Adrenal gland (tissue), 5 donors: Measurements from ENCODE around the gene SLC9A9.

Experiments used
- CTCF ChIP-seq, 6 experiments: fragments of 450-650 bp in 4 of 6; fragments of 200-600 bp in 2 of 6; sonication (generic) in 1 of 6; IDR thresholded peaks; 1 replicate in 5 of 6; 2 replicates in 1 of 6; pipeline versions ENCODE4 v1.5.1 to v1.8.0; 2016 to 2021; ENCODE audit warnings: antibody characterized with exemption in 6 of 6, mild to moderate bottlenecking in 2 of 6, moderate library complexity in 1 of 6
- POLR2A ChIP-seq, 2 donors: fragments of 450-650 bp; IDR thresholded peaks; one replicate each; pipeline ENCODE4 v1.6.1; 2017; ENCODE audit warnings: antibody characterized with exemption in 2 of 2, mild to moderate bottlenecking in 2 of 2, moderate library complexity in 1 of 2
- donor health status: DM: no; HTN: no; CAD: no.

- TF ChIP-seq CTCF (IDR thresholded peaks at IDR 0.05) (no peak), POLR2A (IDR thresholded peaks at IDR 0.05) (no peak)
These were observed 570.7 kb downstream of the SLC9A9 start for GRCh38 chr3:143277531-143277930.
